Neural progenitor cell (in vitro differentiated cells): ENCODE data around the gene ANKRD28.

Source experiments
- CTCF ChIP-seq: fragments of 200-600 bp; sonication (generic); IDR thresholded peaks from 2 replicates; pipeline ENCODE4 v1.5.1; 2017; ENCODE audit warnings: antibody characterized with exemption, mild to moderate bottlenecking
- EZH2 ChIP-seq: fragments of 200-600 bp; sonication (generic); IDR thresholded peaks from 2 replicates; pipeline ENCODE4 v1.6.1; 2017; ENCODE audit warnings: antibody characterized with exemption, mild to moderate bottlenecking, moderate library complexity

- TF ChIP-seq CTCF (no peak), EZH2 (no peak)
Observed at GRCh38 chr3:15791525-15791924, 6.3 kb downstream of the ANKRD28 start.
